Measurements from ENCODE around the gene SLC2A1.

Gene SLC2A1

DNA sequence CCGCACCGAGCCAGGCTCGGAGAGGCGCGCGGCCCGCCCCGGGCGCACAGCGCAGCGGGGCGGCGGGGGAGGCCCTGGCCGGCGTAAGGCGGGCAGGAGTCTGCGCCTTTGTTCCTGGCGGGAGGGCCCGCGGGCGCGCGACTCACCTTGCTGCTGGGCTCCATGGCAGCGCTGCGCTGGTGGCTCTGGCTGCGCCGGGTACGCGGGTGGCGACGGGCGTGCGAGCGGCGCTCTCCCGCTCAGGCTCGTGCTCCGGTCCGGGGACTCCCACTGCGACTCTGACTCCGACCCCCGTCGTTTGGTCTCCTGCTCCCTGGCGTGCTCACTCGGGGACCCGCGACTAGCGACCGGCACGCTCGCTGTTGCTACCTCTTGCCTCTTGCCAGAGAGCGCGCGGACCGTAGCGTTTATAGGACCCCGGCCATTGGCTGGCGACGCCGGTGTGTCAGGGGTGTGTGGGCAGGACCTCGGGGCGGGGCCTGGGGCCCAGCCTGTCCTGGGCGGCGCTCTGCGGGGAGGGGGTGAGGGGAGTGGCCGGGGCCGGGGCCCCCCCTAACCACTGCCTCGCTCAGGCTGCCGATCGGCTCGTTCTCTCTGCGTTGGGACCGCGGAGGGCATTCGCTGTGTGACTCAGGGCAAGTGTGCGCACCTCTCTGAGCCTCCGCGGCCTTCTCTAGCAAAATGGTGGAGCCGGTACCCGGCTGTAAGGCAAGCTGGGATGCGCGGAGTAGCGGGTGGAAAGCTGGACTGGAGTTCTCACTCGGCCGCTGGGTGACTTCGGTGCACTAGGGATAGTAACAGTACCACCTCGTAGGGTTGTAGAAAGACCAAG is at the start of gene SLC2A1:
TSS of gene SLC2A1 (minus strand) at position 381 of the 832 bp plus-strand sequence. CDS start at position 164, 217 bp downstream.
- DNase-seq (ENCODE audit: low spot score in 2 of 2) (peak; percentile 83 to 96), ATAC-seq (peak; percentile 86)
- H3K36me3 Mint-ChIP-seq: peaks cover 54% of the 10 kb centered on the region
- H3K9me3 Mint-ChIP-seq: no peaks in the 10 kb centered on the region
- H3K4me3 Mint-ChIP-seq: peak within 1 kb of the TSS; percentile 93
- H3K27ac Mint-ChIP-seq: peak within 1 kb of the TSS; percentile 99
- peaks cover 64% of the 10 kb centered on the region for H3K4me1 Mint-ChIP-seq

GRCh38 chr1:43007377-43008114 is 48.9 kb upstream of the SLC2A1 start:
- Mint-ChIP-seq H3K27ac (no peak overlapping the region), H3K36me3 (no peaks in the 10 kb centered on the region), H3K9me3 (no peaks in the 10 kb centered on the region), H3K4me3 (no peak overlapping the region), H3K4me1 (no peaks in the 10 kb centered on the region)
- ATAC-seq: no peak
- no peak for DNase-seq (ENCODE audit: low spot score in 2 of 2)

- no peak overlapping the region for H3K4me3 Mint-ChIP-seq
- no peak for DNase-seq (ENCODE audit: low spot score in 2 of 2)
- no peaks in the 10 kb centered on the region for H3K36me3 Mint-ChIP-seq
- no peaks in the 10 kb centered on the region for H3K4me1 Mint-ChIP-seq
- H3K9me3 Mint-ChIP-seq: no peaks in the 10 kb centered on the region
- no peak for ATAC-seq
- H3K27ac Mint-ChIP-seq: peak overlapping the region; percentile 38
These were observed 47.0 kb upstream of the SLC2A1 start for GRCh38 chr1:43005460-43006361.

DNA sequence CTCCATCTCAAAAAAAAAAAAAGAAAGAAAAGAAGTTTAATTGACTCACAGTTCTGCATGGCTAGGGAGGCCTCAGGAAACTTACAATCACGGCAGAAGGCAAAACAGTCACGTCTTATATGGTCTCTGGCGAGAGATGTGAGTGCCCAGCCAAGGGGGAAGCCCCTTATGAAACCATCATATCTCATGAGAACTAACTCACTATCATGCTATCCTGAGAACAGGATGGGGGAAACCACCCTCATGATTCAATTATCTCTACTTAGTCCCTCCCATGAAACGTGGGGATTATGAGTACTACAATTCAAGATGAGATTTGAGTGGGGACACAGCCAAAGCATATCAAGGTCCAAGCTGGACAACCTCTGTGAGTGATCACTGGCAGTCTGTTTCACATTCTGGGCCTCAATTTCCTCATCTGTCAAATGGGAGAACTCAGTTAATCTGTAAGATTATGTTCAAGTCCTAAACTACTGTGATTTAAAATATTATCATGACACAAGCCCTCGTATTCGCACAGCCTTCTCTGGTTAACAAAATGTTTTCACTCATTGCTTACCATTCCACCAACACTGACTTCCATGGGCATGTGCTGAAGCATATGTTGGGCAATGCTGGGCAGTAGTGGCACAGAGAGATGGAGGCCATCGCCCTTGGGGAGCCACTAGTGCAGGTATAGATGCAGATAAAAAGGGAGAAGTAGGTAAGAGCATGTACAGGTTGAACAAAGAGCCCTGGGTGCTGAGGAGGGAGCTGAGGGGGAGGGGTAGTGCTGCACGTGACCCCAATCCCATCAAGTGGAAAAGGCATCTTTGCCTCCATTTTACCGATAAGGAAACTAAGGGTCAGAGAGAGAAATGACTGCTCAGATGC is 46.2 kb upstream of the SLC2A1 start:
- Mint-ChIP-seq H3K9me3 (no peaks in the 10 kb centered on the region), H3K27ac (peak overlapping the region; percentile 38), H3K36me3 (no peaks in the 10 kb centered on the region), H3K4me1 (no peaks in the 10 kb centered on the region), H3K4me3 (no peak overlapping the region)
- ATAC-seq (peak; percentile 94), DNase-seq (ENCODE audit: low spot score in 2 of 2) (no peak)

DNA sequence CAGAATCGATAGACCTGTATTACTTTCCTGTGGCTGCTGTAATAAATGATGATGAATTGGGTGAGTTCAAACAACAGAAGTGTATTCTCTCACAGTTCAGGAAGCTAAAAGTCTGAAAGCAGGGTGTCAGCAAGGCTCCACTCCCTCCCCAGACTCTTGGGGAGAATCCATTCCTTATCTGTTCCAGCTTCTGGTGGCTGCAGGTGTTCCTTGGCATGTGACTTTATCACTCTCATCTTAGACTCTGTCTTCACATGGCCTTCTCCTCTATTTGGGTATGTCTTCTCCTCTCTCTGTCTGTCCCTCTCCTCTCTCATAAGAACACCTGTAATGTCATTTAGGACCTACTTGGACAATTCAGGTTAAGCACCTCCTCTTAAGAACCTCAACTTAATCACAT is 44.1 kb upstream of the SLC2A1 start:
- Mint-ChIP-seq H3K4me1 (no peaks in the 10 kb centered on the region), H3K36me3 (no peaks in the 10 kb centered on the region), H3K27ac (no peak overlapping the region), H3K9me3 (no peaks in the 10 kb centered on the region), H3K4me3 (no peak overlapping the region)
- ATAC-seq (no peak), DNase-seq (ENCODE audit: low spot score in 2 of 2) (no peak)

GRCh38 chr1:43002116-43002515 is 43.4 kb upstream of the SLC2A1 start:
- Mint-ChIP-seq H3K36me3 (no peaks in the 10 kb centered on the region), H3K27ac (no peak overlapping the region), H3K4me3 (no peak overlapping the region), H3K9me3 (no peaks in the 10 kb centered on the region), H3K4me1 (no peaks in the 10 kb centered on the region)
- no peak for DNase-seq (ENCODE audit: low spot score in 2 of 2)
- no peak for ATAC-seq

DNA sequence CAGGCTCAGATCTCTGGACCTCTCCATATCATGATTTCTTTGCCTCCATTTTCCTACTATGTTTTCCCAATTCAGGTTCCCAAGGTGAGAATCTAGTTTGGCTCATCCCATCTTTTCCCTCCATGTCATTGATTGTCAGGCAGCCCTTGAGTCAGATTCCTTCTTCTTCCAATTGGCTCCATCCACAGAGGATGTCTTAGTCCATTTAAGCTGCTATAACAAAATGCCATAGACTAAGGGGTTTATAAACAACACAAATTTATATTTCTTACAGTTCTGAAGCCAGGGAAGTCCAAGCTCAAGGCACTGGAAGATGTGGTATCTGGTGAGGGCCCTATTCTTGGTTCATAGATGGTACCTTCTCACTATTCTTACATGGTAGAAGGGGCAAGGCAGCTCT is 42.8 kb upstream of the SLC2A1 start:
- H3K27ac Mint-ChIP-seq: no peak overlapping the region
- H3K36me3 Mint-ChIP-seq: no peaks in the 10 kb centered on the region
- H3K4me3 Mint-ChIP-seq: no peak overlapping the region
- ATAC-seq (no peak), DNase-seq (ENCODE audit: low spot score in 2 of 2) (no peak)
- H3K4me1 Mint-ChIP-seq: no peaks in the 10 kb centered on the region
- H3K9me3 Mint-ChIP-seq: no peaks in the 10 kb centered on the region

GRCh38 chr1:43000271-43000670 is 41.6 kb upstream of the SLC2A1 start:
- no peaks in the 10 kb centered on the region for H3K36me3 Mint-ChIP-seq
- no peaks in the 10 kb centered on the region for H3K4me1 Mint-ChIP-seq
- no peak overlapping the region for H3K27ac Mint-ChIP-seq
- no peaks in the 10 kb centered on the region for H3K9me3 Mint-ChIP-seq
- ATAC-seq: no peak
- no peak for DNase-seq (ENCODE audit: low spot score in 2 of 2)
- no peak overlapping the region for H3K4me3 Mint-ChIP-seq

DNA sequence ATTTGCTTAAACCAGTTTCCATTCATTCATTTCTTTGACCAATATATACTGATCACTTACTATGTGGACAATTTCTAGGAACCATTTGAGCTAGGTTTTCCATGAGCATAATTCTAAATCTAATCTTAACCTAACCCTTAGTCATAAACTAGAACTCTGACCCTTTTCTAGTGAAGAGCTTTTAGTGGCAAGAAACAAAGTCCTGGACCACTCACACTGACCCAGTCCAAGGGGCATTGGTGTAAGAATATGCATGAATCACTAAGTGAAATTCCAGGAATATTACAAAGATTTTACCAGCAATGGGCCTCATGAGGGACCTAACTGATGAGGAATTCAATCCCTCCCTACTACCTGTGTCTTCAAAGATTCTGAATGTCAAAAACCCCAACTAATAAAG is 40.6 kb upstream of the SLC2A1 start:
- Mint-ChIP-seq H3K36me3 (no peaks in the 10 kb centered on the region), H3K9me3 (no peaks in the 10 kb centered on the region), H3K27ac (no peak overlapping the region), H3K4me3 (no peak overlapping the region), H3K4me1 (no peaks in the 10 kb centered on the region)
- DNase-seq (ENCODE audit: low spot score in 2 of 2) (no peak), ATAC-seq (peak; percentile 31)

DNA sequence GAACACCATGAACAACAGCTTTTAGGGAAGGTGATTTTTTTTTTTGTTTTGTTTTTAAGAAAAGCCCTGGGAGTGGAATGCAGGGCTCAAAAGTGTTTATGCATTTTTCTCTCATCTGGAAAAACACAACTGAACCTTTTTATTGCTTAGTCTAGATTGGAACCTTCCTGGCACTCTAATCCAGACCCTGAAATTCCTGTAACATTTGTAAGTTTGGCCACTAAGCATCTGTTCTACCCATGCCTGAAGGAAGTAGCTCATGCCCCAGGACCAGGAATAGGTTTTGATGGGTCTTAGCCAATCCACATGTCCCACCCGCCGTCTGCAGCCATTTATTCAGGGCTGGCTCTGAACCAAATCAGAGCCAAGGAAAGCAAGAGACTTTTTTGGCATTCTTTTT is 39.7 kb upstream of the SLC2A1 start:
- DNase-seq (ENCODE audit: low spot score in 2 of 2) (no peak), ATAC-seq (no peak)
- Mint-ChIP-seq H3K36me3 (no peaks in the 10 kb centered on the region), H3K9me3 (no peaks in the 10 kb centered on the region), H3K27ac (no peak overlapping the region), H3K4me3 (no peak overlapping the region), H3K4me1 (no peaks in the 10 kb centered on the region)

GRCh38 chr1:42996384-42996970 is 37.8 kb upstream of the SLC2A1 start:
- no peaks in the 10 kb centered on the region for H3K9me3 Mint-ChIP-seq
- no peaks in the 10 kb centered on the region for H3K4me1 Mint-ChIP-seq

GRCh38 chr1:42993502-42994136 is 35.0 kb upstream of the SLC2A1 start:
- ATAC-seq: no peak
- Mint-ChIP-seq H3K4me3 (no peak overlapping the region), H3K27ac (no peak overlapping the region), H3K36me3 (no peaks in the 10 kb centered on the region), H3K4me1 (no peaks in the 10 kb centered on the region), H3K9me3 (peaks cover 3% of the 10 kb centered on the region)
- no peak for DNase-seq (ENCODE audit: low spot score in 2 of 2)

More at GRCh38 chr1:42996384-42996970, 37.8 kb upstream of the SLC2A1 start:
- Mint-ChIP-seq H3K4me3 (no peak overlapping the region), H3K27ac (no peak overlapping the region), H3K36me3 (no peaks in the 10 kb centered on the region)
- no peak for ATAC-seq
- DNase-seq (ENCODE audit: low spot score in 2 of 2): no peak

- Mint-ChIP-seq H3K9me3 (peaks cover 3% of the 10 kb centered on the region), H3K4me1 (no peaks in the 10 kb centered on the region), H3K4me3 (no peak overlapping the region), H3K27ac (peak overlapping the region; percentile 9), H3K36me3 (no peaks in the 10 kb centered on the region)
- DNase-seq (ENCODE audit: low spot score in 2 of 2): no peak
- ATAC-seq: no peak
These were observed 33.4 kb upstream of the SLC2A1 start for GRCh38 chr1:42992054-42992571.

All from stimulated activated effector memory CD8-positive, alpha-beta T cell treated with anti-CD3 and anti-CD28 coated beads, Interleukin-12 subunit alpha, Interleukin-12 subunit beta, amount 100 ng/mL, for 72 hours (primary cell).